Esophagus squamous epithelium (tissue), 5 donors: Measurements from ENCODE around the gene RETREG1. TPM values are rescaled to one million over a fixed set of nuclear protein-coding genes. Genes with fewer than 3 reads are reported as not detected.

ENCODE experiments used
- DNase-seq: peaks from one replicate; lab custom pipeline; 2025; lab: John Stamatoyannopoulos, UW
- H3K27ac ChIP-seq, 4 donors: fragments of 200-600 bp; sonication (generic); one replicate each; pipeline ENCODE4 v1.5.1; 2016 to 2019; ENCODE audit warnings: mild to moderate bottlenecking in 1 of 4
- H3K27me3 ChIP-seq, 4 donors: fragments of 200-600 bp; sonication (generic); 1 replicate in 3 of 4; 2 replicates in 1 of 4; pipeline versions ENCODE4 v1.5.1 to v1.6.0; 2017 to 2021; ENCODE audit warnings: antibody characterized with exemption in 1 of 4
- H3K36me3 ChIP-seq, 3 donors: fragments of 200-600 bp; sonication (generic); one replicate each; pipeline ENCODE4 v1.5.1; 2016 to 2019
- H3K4me1 ChIP-seq, 3 donors: fragments of 200-600 bp; sonication (generic); one replicate each; pipeline ENCODE4 v1.5.1; 2017 to 2019
- H3K4me3 ChIP-seq, 4 donors: fragments of 200-600 bp; sonication (generic); 1 replicate in 3 of 4; 2 replicates in 1 of 4; pipeline ENCODE4 v1.5.1; 2016 to 2019; ENCODE audit warnings: mild to moderate bottlenecking in 2 of 4, moderate library complexity in 1 of 4
- H3K9me3 ChIP-seq, 3 donors: fragments of 200-600 bp; sonication (generic); one replicate each; pipeline ENCODE4 v1.5.1; 2016 to 2019
- CTCF ChIP-seq, 6 experiments: fragments of 450-650 bp in 4 of 6; fragments of 200-600 bp in 2 of 6; sonication (generic) in 2 of 6; IDR thresholded peaks; one replicate each; pipeline ENCODE4 v1.5.1; 2016 to 2019; ENCODE audit warnings: antibody characterized with exemption in 6 of 6, mild to moderate bottlenecking in 4 of 6, moderate library complexity in 4 of 6
- POLR2A ChIP-seq, 4 donors: fragments of 450-650 bp; IDR thresholded peaks; one replicate each; pipeline ENCODE4 v1.6.1; 2017; ENCODE audit warnings: antibody characterized with exemption in 4 of 4, mild to moderate bottlenecking in 4 of 4, moderate library complexity in 3 of 4
- WGBS, 2 donors: methylation state at CpG; one replicate each; pipeline ENCODE4 v1.1.5; 2018; 5-methylcytosine and 5-hydroxymethylcytosine counted together
- intact Hi-C: fragments of 100-400 bp; cut with DNase I; formaldehyde crosslinking; loops from one replicate; pipeline ENCODE4 v1.15.0; 2022
- total RNA-seq, 4 donors: library from RNA; depleted of rRNA; stranded (reverse); fragments of >200 nt; gene quantifications; one replicate each; pipeline ENCODE4 v1.1.0, GENCODE V29; 2016
- donor health status: DM: yes; HTN: yes; CAD: no.

Gene RETREG1
- total RNA-seq, 4 donors from 2014 or later = 0.68 to 6.1 (median 3.9) TPM

GRCh38 chr5:16577677-16578076 is 39.1 kb downstream of the RETREG1 start:
- no peaks in the 10 kb centered on the region for H3K36me3 ChIP-seq
- no peak for TF ChIP-seq CTCF (IDR thresholded peaks at IDR 0.05)
- no peaks in the 10 kb centered on the region for H3K9me3 ChIP-seq
- H3K4me1 ChIP-seq = peaks cover 0 to 14% (median 0%) of the 10 kb centered on the region in 3 donors
- 80 to 91% methylated on average over 11 of the region's 11 CpGs for WGBS, 2 donors
- no peaks in the 10 kb centered on the region for H3K27me3 ChIP-seq
- H3K4me3 ChIP-seq = no peak overlapping the region
- H3K27ac ChIP-seq = no peak overlapping the region
- no peak for DNase-seq
- intact Hi-C loops = no loop called here

- Histone ChIP-seq H3K4me1 (peaks cover 0 to 14% (median 0%) of the 10 kb centered on the region in 3 donors), H3K27ac (no peak overlapping the region), H3K9me3 (no peaks in the 10 kb centered on the region), H3K27me3 (no peaks in the 10 kb centered on the region), H3K36me3 (no peaks in the 10 kb centered on the region), H3K4me3 (no peak overlapping the region)
- TF ChIP-seq CTCF (IDR thresholded peaks at IDR 0.05) (no peak), POLR2A (IDR thresholded peaks at IDR 0.05) (no peak)
- no peak for DNase-seq
- intact Hi-C loops = no loop called here
- 38 to 53% methylated on average over 12 of the region's 12 CpGs for WGBS, 2 donors
These were observed 41.7 kb downstream of the RETREG1 start for GRCh38 chr5:16574789-16575721.

GRCh38 chr5:16573401-16573800 is 43.4 kb downstream of the RETREG1 start:
- Histone ChIP-seq H3K27ac (no peak overlapping the region), H3K4me1 (peaks cover 0 to 14% (median 0%) of the 10 kb centered on the region in 3 donors), H3K4me3 (no peak overlapping the region), H3K27me3 (no peaks in the 10 kb centered on the region), H3K36me3 (no peaks in the 10 kb centered on the region), H3K9me3 (no peaks in the 10 kb centered on the region)
- intact Hi-C loops = no loop called here
- no peak for TF ChIP-seq POLR2A (IDR thresholded peaks at IDR 0.05)
- TF ChIP-seq CTCF (IDR thresholded peaks at IDR 0.05) = no peak
- DNase-seq = no peak
- 77 to 87% methylated on average over 2 of the region's 2 CpGs for WGBS, 2 donors

GRCh38 chr5:16572289-16573015 is 44.3 kb downstream of the RETREG1 start:
- Histone ChIP-seq H3K4me1 (peaks cover 0 to 14% (median 0%) of the 10 kb centered on the region in 3 donors), H3K36me3 (no peaks in the 10 kb centered on the region), H3K9me3 (no peaks in the 10 kb centered on the region), H3K27me3 (no peaks in the 10 kb centered on the region), H3K4me3 (no peak overlapping the region), H3K27ac (no peak overlapping the region)
- no peak for DNase-seq
- WGBS, 2 donors = 88 to 97% methylated on average over 12 to 16 of the region's 19 CpGs
- TF ChIP-seq CTCF (IDR thresholded peaks at IDR 0.05) = no peak
- TF ChIP-seq POLR2A (IDR thresholded peaks at IDR 0.05) = no peak
- intact Hi-C loops = no loop called here

GRCh38 chr5:16571016-16571415 is 45.8 kb downstream of the RETREG1 start:
- H3K36me3 ChIP-seq = no peaks in the 10 kb centered on the region
- peaks cover 0 to 14% (median 0%) of the 10 kb centered on the region in 3 donors for H3K4me1 ChIP-seq
- intact Hi-C loops = no loop called here
- no peaks in the 10 kb centered on the region for H3K9me3 ChIP-seq
- WGBS, 2 donors = 75 to 77% methylated on average over 4 of the region's 4 CpGs
- no peaks in the 10 kb centered on the region for H3K27me3 ChIP-seq
- DNase-seq = no peak
- no peak for TF ChIP-seq CTCF (IDR thresholded peaks at IDR 0.05)
- TF ChIP-seq POLR2A (IDR thresholded peaks at IDR 0.05) = no peak
- H3K27ac ChIP-seq = no peak overlapping the region
- H3K4me3 ChIP-seq = no peak overlapping the region
